ENCODE results near the gene CERT1. TPM values are rescaled to one million over a fixed set of nuclear protein-coding genes. Genes with fewer than 3 reads are reported as not detected.

The CERT1 gene
- total RNA-seq, 2 experiments from 2014 or later, result 13.3 to 33.6 TPM

- no TSS peak for BruUV-seq (replicated peaks)
- Histone ChIP-seq H3K79me2 (ENCODE audit: insufficient read depth, low read depth, low read length) (peaks cover 18% of the 10 kb centered on the region; the same call in 1 of the 2 replicates), H3K27ac (ENCODE audit: low read depth, low read length, poor library complexity, severe bottlenecking) (no peak overlapping the region), H2AFZ (ENCODE audit: low read length) (no peak overlapping the region), H3K4me3 (ENCODE audit: low read depth, low read length, poor library complexity, severe bottlenecking) (no peak overlapping the region), H3K36me3 (ENCODE audit: insufficient read depth, low read length) (peaks cover 12% of the 10 kb centered on the region; the same call in 1 of the 2 replicates), H3K4me1 (ENCODE audit: insufficient read depth, low read length, poor library complexity, severe bottlenecking) (peaks cover 18% of the 10 kb centered on the region), H4K20me1 (ENCODE audit: insufficient read depth, low read length) (no peaks in the 10 kb centered on the region), H3K9me2 (ENCODE audit: insufficient read depth, low read length) (no peaks in the 10 kb centered on the region), H3K4me2 (ENCODE audit: low read length) (no peak overlapping the region), H3K9me3 (ENCODE audit: low read length) (no peaks in the 10 kb centered on the region)
- ChIA-PET POLR2A (interaction anchor here (0.7 to 1.8 kb wide), 6 partner anchors 9 to 1064 kb away, joined by 3 to 5 read pairs (median 4); no protein-coding TSS in a partner anchor), CTCF (ENCODE audit: unreplicated experiment) (no interaction called here)
- TF ChIP-seq EZH2phosphoT487 (IDR thresholded peaks at IDR 0.05; ENCODE audit: borderline replicate concordance, low read depth, low read length), result no peak
- TF ChIP-seq CTCF (conservative IDR thresholded peaks at IDR 0.05; ENCODE audit: low read length), result no peak
- DNase-seq (ENCODE audit: low spot score), result no peak
- intact Hi-C loops (cut with micrococcal nuclease; ENCODE audit: unreplicated experiment), result no loop called here
Observed at GRCh38 chr5:75457691-75458090, 53.7 kb downstream of the CERT1 start.

- ChIA-PET POLR2A (interaction anchor here (0.6 to 1.8 kb wide), 8 partner anchors 9 to 1064 kb away, joined by 3 to 5 read pairs (median 4); no protein-coding TSS in a partner anchor), CTCF (ENCODE audit: unreplicated experiment) (no interaction called here)
- no TSS peak for BruUV-seq (replicated peaks)
- TF ChIP-seq EZH2phosphoT487 (IDR thresholded peaks at IDR 0.05; ENCODE audit: borderline replicate concordance, low read depth, low read length), result no peak
- no peaks in the 10 kb centered on the region for H3K9me2 ChIP-seq (ENCODE audit: insufficient read depth, low read length)
- no peaks in the 10 kb centered on the region for H3K9me3 ChIP-seq (ENCODE audit: low read length)
- no peak overlapping the region for H3K4me3 ChIP-seq (ENCODE audit: low read depth, low read length, poor library complexity, severe bottlenecking)
- no peak overlapping the region for H3K27ac ChIP-seq (ENCODE audit: low read depth, low read length, poor library complexity, severe bottlenecking)
- H3K36me3 ChIP-seq (ENCODE audit: insufficient read depth, low read length), result peaks cover 12% of the 10 kb centered on the region; the same call in 1 of the 2 replicates
- H3K4me1 ChIP-seq (ENCODE audit: insufficient read depth, low read length, poor library complexity, severe bottlenecking), result peaks cover 18% of the 10 kb centered on the region
- intact Hi-C loops (cut with micrococcal nuclease; ENCODE audit: unreplicated experiment), result no loop called here
- H3K79me2 ChIP-seq (ENCODE audit: insufficient read depth, low read depth, low read length), result peaks cover 18% of the 10 kb centered on the region; the same call in 1 of the 2 replicates
- no peaks in the 10 kb centered on the region for H4K20me1 ChIP-seq (ENCODE audit: insufficient read depth, low read length)
- DNase-seq (ENCODE audit: low spot score), result no peak
- H3K4me2 ChIP-seq (ENCODE audit: low read length), result no peak overlapping the region
- no peak overlapping the region for H2AFZ ChIP-seq (ENCODE audit: low read length)
Observed at GRCh38 chr5:75457161-75457560, 54.3 kb downstream of the CERT1 start.

- no peak overlapping the region for H3K27ac ChIP-seq (ENCODE audit: low read depth, low read length, poor library complexity, severe bottlenecking)
- intact Hi-C loops (cut with micrococcal nuclease; ENCODE audit: unreplicated experiment), result no loop called here
- H3K36me3 ChIP-seq (ENCODE audit: insufficient read depth, low read length), result peaks cover 31% of the 10 kb centered on the region
- no peak for DNase-seq (ENCODE audit: low spot score)
- no peaks in the 10 kb centered on the region for H3K9me2 ChIP-seq (ENCODE audit: insufficient read depth, low read length)
- H3K4me3 ChIP-seq (ENCODE audit: low read depth, low read length, poor library complexity, severe bottlenecking), result no peak overlapping the region
- POLR2A ChIA-PET, result no interaction called here
- no peaks in the 10 kb centered on the region for H3K79me2 ChIP-seq (ENCODE audit: insufficient read depth, low read depth, low read length)
- H2AFZ ChIP-seq (ENCODE audit: low read length), result no peak overlapping the region
- no peaks in the 10 kb centered on the region for H3K4me1 ChIP-seq (ENCODE audit: insufficient read depth, low read length, poor library complexity, severe bottlenecking)
- no peak for TF ChIP-seq CTCF (conservative IDR thresholded peaks at IDR 0.05; ENCODE audit: low read length)
- TF ChIP-seq EZH2phosphoT487 (IDR thresholded peaks at IDR 0.05; ENCODE audit: borderline replicate concordance, low read depth, low read length), result no peak
- no peak overlapping the region for H3K4me2 ChIP-seq (ENCODE audit: low read length)
- no TSS peak for BruUV-seq (replicated peaks)
- H3K9me3 ChIP-seq (ENCODE audit: low read length), result peaks cover 25% of the 10 kb centered on the region; the same call in 1 of the 2 replicates
- CTCF ChIA-PET (ENCODE audit: unreplicated experiment), result no interaction called here
- H4K20me1 ChIP-seq (ENCODE audit: insufficient read depth, low read length), result no peaks in the 10 kb centered on the region
Observed at GRCh38 chr5:75450069-75450468, 61.4 kb downstream of the CERT1 start.

Measured in OCI-LY7 (cell line).